OCI-LY3 (cell line): ENCODE measurements around the gene HDC.

ENCODE experiments used
- H2AFZ ChIP-seq: fragments of 200-600, 300-600 bp; shearing (Covaris generic); 2 replicates; pipeline ENCODE4 v1.6.0; 2014; ENCODE audit warnings: antibody characterized with exemption, low read depth, low read length
- H3K27ac ChIP-seq: fragments of 200-600, 300-600 bp; sonication (generic); 2 replicates; pipeline ENCODE4 v1.5.1; 2014; ENCODE audit warnings: mild to moderate bottlenecking, low read length, moderate library complexity, mixed read lengths
- H3K27me3 ChIP-seq: fragments of 200-600, 300-600 bp; sonication (generic); 2 replicates; pipeline ENCODE4 v1.6.1; 2014; ENCODE audit warnings: low read depth, low read length, mixed read lengths
- H3K36me3 ChIP-seq: fragments of 200-600, 300-600 bp; sonication (generic); replicated peaks from 2 replicates; pipeline ENCODE3; 2014; ENCODE audit warnings: low read depth, low read length, mixed read lengths
- H3K4me1 ChIP-seq: fragments of 300-600, 200-600 bp; sonication (generic); 2 replicates; pipeline ENCODE4 v1.6.1; 2014; ENCODE audit warnings: low read length, mixed read lengths
- H3K4me2 ChIP-seq: fragments of 200-600, 300-600 bp; sonication (generic); 2 replicates; pipeline ENCODE4 v1.6.1; 2014; ENCODE audit warnings: low read length, mixed read lengths
- H3K4me3 ChIP-seq: fragments of 300-600, 200-600 bp; sonication (generic); 2 replicates; pipeline ENCODE4 v1.5.1; 2014; ENCODE audit warnings: antibody characterized with exemption, mild to moderate bottlenecking, low read length, moderate library complexity
- H3K79me2 ChIP-seq: fragments of 300-600, 200-600 bp; shearing (Covaris generic); 2 replicates; pipeline ENCODE4 v1.6.1; 2014; ENCODE audit warnings: mild to moderate bottlenecking, low read length, mixed read lengths
- H3K9ac ChIP-seq: fragments of 300-600, 200-600 bp; shearing (Covaris generic); 2 replicates; pipeline ENCODE4 v1.6.0; 2014; ENCODE audit warnings: mild to moderate bottlenecking, low read length, moderate library complexity
- H3K9me3 ChIP-seq: fragments of 200-600, 300-600 bp; shearing (Covaris generic); 2 replicates; pipeline ENCODE4 v1.6.1; 2014; ENCODE audit warnings: low read length, mixed read lengths; ENCODE audit not compliant: insufficient read depth
- H4K20me1 ChIP-seq: fragments of 200-600, 300-600 bp; sonication (generic); 2 replicates; pipeline ENCODE4 v1.6.1; 2016; ENCODE audit warnings: low read length, mixed read lengths; ENCODE audit not compliant: insufficient read depth
- EZH2phosphoT487 ChIP-seq: fragments of 200-600 bp; shearing (Covaris generic); IDR thresholded peaks from 2 replicates; pipeline ENCODE4 v1.6.1; 2018; ENCODE audit warnings: antibody characterized with exemption, mixed run types, low read depth
- TF ChIP-seq, protein P1 (sequence below): fragments of 200-600, 300-600 bp; sonication (generic); IDR thresholded peaks from 2 replicates; pipeline ENCODE4 v1.5.1; 2014; ENCODE audit warnings: antibody characterized with exemption, low read length, low read depth

The HDC gene

DNA sequence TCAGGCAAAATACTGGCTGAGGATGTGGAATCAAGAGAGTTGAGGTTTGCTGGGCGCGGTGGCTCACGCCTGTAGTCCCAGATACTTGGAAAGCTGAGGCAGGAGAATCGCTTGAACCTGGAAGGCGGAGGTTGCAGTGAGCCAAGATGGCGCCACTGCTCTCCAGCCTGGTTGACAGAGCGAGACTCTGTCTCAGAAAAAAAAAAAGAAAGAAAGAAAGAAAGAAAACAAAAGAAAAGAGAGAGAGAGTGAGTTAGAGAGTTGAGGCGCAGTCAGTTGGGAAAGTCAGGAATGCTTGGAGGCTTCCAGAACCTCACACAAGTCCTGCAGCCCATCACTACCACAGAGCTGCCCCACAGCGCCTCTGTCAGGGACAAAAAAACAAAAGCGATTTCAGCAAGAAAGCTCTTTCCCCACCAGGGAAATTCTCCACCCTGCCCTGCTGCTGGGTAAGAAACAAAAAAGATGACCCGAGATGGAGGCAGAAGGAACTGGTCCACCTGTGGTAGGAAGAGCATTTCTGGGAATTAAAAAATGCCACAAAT is 13.8 kb downstream of the HDC start:
- H3K4me3 ChIP-seq, result no peak overlapping the region
- peaks cover 19% of the 10 kb centered on the region; the same call in 1 of the 2 replicates for H3K27me3 ChIP-seq
- no peak overlapping the region for H3K9ac ChIP-seq
- no peaks in the 10 kb centered on the region; the same call in 1 of the 2 replicates for H3K4me1 ChIP-seq
- no peak overlapping the region for H3K4me2 ChIP-seq
- H2AFZ ChIP-seq, result no peak overlapping the region
- H3K27ac ChIP-seq, result no peak overlapping the region
- TF ChIP-seq EZH2phosphoT487, result no peak
- TF ChIP-seq, protein P1, sequence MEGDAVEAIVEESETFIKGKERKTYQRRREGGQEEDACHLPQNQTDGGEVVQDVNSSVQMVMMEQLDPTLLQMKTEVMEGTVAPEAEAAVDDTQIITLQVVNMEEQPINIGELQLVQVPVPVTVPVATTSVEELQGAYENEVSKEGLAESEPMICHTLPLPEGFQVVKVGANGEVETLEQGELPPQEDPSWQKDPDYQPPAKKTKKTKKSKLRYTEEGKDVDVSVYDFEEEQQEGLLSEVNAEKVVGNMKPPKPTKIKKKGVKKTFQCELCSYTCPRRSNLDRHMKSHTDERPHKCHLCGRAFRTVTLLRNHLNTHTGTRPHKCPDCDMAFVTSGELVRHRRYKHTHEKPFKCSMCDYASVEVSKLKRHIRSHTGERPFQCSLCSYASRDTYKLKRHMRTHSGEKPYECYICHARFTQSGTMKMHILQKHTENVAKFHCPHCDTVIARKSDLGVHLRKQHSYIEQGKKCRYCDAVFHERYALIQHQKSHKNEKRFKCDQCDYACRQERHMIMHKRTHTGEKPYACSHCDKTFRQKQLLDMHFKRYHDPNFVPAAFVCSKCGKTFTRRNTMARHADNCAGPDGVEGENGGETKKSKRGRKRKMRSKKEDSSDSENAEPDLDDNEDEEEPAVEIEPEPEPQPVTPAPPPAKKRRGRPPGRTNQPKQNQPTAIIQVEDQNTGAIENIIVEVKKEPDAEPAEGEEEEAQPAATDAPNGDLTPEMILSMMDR, result no peak
- H3K79me2 ChIP-seq, result no peaks in the 10 kb centered on the region
- no peaks in the 10 kb centered on the region for H3K9me3 ChIP-seq
- H3K36me3 ChIP-seq, result no peaks in the 10 kb centered on the region
- no peaks in the 10 kb centered on the region for H4K20me1 ChIP-seq

GRCh38 chr15:50250760-50251394 is 14.6 kb downstream of the HDC start:
- no peaks in the 10 kb centered on the region; the same call in 1 of the 2 replicates for H3K4me1 ChIP-seq
- no peak for TF ChIP-seq EZH2phosphoT487
- TF ChIP-seq, protein P1, result no peak
- no peaks in the 10 kb centered on the region for H3K9me3 ChIP-seq
- no peaks in the 10 kb centered on the region for H3K79me2 ChIP-seq
- no peak overlapping the region for H3K27ac ChIP-seq
- no peak overlapping the region for H3K9ac ChIP-seq
- H2AFZ ChIP-seq, result no peak overlapping the region
- no peak overlapping the region for H3K4me3 ChIP-seq
- no peaks in the 10 kb centered on the region for H3K36me3 ChIP-seq
- H3K4me2 ChIP-seq, result no peak overlapping the region
- no peaks in the 10 kb centered on the region for H4K20me1 ChIP-seq
- peaks cover 17% of the 10 kb centered on the region; the same call in 1 of the 2 replicates for H3K27me3 ChIP-seq

GRCh38 chr15:50249704-50250103 is 15.8 kb downstream of the HDC start:
- H3K4me2 ChIP-seq, result no peak overlapping the region
- no peaks in the 10 kb centered on the region for H3K9me3 ChIP-seq

DNA sequence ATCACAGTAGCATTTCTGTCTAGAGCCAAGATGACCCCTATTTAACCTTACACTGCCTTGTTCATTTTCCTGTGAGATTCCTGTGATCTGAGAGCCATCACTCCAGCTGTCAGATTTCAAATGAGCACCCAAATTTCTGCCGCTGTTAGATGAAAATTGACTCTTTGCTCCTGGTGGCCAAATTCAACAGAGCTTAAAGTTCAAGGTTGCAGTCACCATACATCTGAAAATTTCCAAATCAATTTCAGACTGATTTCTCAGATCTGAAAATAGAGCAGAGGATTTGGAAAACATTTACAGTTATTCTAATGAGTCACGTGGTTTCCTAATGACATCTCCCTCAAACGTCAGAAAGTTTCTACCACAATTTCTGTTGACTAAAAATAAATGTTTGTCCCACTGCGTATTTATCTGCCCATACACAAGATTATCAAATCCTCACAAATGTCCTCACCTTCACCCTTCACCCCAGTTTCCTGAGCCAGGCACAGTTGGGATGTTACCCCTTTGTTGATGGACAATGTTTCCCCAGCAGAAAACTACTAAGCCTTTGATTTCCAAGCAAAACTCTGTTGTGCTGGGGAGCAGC is 16.4 kb downstream of the HDC start:
- Histone ChIP-seq H3K9me3 (no peaks in the 10 kb centered on the region), H4K20me1 (no peaks in the 10 kb centered on the region), H3K4me3 (no peak overlapping the region), H2AFZ (no peak overlapping the region), H3K36me3 (no peaks in the 10 kb centered on the region), H3K9ac (no peak overlapping the region), H3K27me3 (peaks cover 17% of the 10 kb centered on the region; the same call in 1 of the 2 replicates), H3K4me2 (no peak overlapping the region), H3K27ac (no peak overlapping the region), H3K4me1 (no peaks in the 10 kb centered on the region; the same call in 1 of the 2 replicates), H3K79me2 (no peaks in the 10 kb centered on the region)
- TF ChIP-seq, protein P1, result no peak
- TF ChIP-seq EZH2phosphoT487, result no peak

More at GRCh38 chr15:50249704-50250103, 15.8 kb downstream of the HDC start:
- H3K27ac ChIP-seq, result no peak overlapping the region
- TF ChIP-seq, protein P1, result no peak
- no peak for TF ChIP-seq EZH2phosphoT487
- H3K4me1 ChIP-seq, result no peaks in the 10 kb centered on the region; the same call in 1 of the 2 replicates
- H2AFZ ChIP-seq, result no peak overlapping the region
- H4K20me1 ChIP-seq, result no peaks in the 10 kb centered on the region
- no peak overlapping the region for H3K9ac ChIP-seq
- H3K36me3 ChIP-seq, result no peaks in the 10 kb centered on the region
- no peaks in the 10 kb centered on the region for H3K79me2 ChIP-seq
- peaks cover 17% of the 10 kb centered on the region; the same call in 1 of the 2 replicates for H3K27me3 ChIP-seq
- H3K4me3 ChIP-seq, result no peak overlapping the region
